HG02571 (cell line): ENCODE measurements around the gene THOP1.
A peak's percentile ranks its signal among the peaks of the same experiment; 100 is the strongest.
"Not testable (repeated sequence)": the region's sequence is repeated elsewhere in the genome, so short reads cannot be mapped to it uniquely, and the experiment has no call there.

Experiments used
- ATAC-seq: cut with Tn5 transposase; IDR thresholded peaks from one replicate; pipeline ENCODE4 v1.9.1; 2021; ENCODE audit warnings: mild to moderate bottlenecking, moderate library complexity; ENCODE audit not compliant: unreplicated experiment

THOP1 gene

GRCh38 chr19:2780284-2780683 is 5.0 kb upstream of the THOP1 start:
- ATAC-seq: no peak

- no peak for ATAC-seq
Measured at GRCh38 chr19:2782329-2782935, 2.9 kb upstream of the THOP1 start.

GRCh38 chr19:2782936-2783780 is 2.1 kb upstream of the THOP1 start, which contains the start of gene SGTA:
Gene SGTA (minus strand): TSS chr19:2783273. CDS start chr19:2769068, 14,205 bp downstream.
- ATAC-seq: peak; percentile 74

DNA sequence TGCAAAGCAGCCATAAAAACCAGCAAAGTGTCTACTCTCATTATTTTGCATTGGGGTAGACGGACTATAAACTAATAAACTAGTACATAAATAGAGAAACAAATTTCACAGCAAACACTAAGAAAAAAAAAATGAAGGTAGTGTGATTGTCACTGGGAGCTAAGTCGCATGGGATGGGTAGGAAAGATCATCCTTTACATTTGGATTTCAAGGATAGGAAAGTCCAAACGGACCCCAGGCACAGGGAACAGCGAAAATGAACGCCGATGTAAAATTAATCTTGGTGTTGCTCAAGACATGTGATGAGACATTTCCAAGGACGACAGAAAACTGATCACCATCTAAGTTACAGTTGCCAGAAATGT is 1.5 kb upstream of the THOP1 start:
- no peak for ATAC-seq

GRCh38 chr19:2787115-2787514 is 1.8 kb downstream of the THOP1 start:
- ATAC-seq: no peak

- no peak for ATAC-seq
Measured at GRCh38 chr19:2788237-2788636, 2.9 kb downstream of the THOP1 start.

GRCh38 chr19:2790194-2790556 is 4.9 kb downstream of the THOP1 start:
- ATAC-seq: no peak

DNA sequence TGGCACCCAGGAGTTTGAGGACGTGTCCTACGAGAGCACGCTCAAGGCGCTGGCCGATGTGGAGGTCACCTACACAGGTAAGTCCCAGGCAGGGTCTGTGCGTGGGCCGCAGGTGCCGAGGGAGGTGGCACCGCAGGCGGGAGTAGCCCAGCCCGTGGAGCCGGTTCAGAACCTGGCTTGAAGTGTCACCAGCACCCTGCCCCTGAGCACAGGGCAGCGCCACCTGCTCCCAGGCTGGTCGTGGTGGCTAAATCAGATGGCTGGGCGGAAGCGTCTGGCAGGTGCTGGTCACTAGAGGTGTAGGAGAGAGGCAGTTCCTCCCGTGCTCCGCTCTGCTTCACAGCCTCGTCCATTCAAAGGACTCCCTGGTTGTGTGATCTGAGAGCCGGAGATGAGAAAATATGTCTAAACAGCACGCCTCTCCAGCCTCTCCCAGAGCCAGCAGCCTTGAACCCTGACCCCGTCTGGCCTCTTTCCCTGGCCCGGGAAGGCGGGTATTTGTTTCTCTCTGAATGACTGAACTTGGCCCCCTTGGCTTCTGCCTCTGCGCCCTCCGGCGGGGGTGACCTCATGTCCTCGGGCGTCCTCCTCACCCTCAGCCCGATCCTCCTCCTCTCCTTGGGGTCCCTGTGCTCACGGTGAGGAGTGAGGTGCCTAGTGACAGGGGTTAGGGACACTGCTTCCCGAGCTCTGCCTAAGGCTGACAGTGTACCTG is 5.4 kb downstream of the THOP1 start:
- ATAC-seq: no peak

DNA sequence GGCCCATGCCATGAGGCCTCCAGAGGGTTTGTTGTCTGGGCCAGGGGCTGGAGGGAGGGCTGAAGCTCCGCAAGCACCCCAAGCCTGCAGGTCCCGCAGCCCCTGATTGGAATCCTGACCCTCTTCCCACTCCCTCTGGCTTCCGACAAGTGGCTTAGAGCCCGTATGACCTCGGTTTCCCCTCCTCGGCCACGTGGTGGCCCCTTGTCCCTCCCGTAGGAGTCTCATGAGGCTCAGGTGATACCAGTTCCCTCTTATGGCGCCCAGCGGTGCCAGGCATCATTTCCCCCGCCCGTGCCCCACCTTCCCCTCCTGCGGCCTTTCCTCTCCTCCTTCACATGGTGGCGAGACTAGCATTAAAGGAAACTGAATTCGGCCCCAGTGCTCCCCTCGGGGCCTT is 6.1 kb downstream of the THOP1 start:
- no peak for ATAC-seq

DNA sequence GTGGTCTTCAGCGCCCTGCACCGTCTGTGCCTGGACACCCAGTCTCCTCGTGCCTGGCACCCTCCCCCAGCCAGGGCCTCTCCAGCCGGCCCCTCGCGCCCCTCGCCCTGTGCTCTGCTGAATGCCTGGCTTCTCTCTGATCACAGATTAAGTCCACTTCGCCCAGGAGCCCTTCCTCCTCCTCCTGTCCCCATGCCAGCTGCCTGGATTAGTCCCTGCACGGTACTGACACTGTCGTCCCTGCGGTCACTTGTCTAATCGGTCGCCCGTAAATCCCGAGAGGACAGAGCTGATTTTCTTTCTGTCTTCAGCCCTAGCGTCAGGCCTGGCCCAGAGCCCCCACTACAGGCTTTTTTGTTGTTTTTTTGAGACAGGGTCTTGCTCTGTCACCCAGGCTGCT is 6.6 kb downstream of the THOP1 start:
- ATAC-seq: no peak

DNA sequence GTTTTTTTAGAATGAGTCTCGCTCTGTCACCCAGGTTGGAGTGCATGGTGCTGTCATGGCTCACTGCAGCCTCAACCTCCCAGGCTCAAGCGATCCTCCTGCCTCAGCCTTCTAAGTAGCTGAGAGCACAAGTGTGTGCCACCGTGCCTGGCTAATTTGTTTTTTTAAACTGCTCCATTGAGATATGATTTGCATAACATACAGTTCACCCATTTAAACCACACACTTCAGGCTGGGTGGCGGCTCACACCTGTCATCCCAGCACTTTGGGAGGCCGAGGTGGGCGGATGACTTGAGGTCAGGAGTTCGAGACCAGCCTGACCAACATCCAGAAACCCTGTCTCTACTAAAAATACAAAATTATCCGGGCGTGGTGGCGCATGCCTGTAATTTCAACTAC is 7.4 kb downstream of the THOP1 start:
- not testable (repeated sequence) for ATAC-seq

DNA sequence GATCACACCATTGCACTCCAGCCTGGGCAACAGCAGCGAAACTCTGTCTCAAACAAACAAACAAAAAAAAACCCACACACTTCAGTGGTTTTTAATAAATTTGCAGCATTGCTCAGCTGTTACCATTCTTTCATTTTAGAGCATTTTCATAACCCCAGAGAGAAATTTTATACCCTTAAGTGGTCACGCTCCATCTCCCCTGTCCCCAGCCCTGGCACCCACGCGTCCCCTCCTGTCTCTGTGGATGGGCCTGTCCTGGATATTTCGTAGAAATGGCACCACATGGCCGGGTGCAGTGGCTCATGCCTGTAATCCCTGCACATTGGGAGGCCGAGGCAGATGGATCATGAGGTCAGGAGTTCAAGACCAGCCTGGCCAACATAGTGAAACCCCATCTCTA is 7.8 kb downstream of the THOP1 start:
- ATAC-seq: no peak

DNA sequence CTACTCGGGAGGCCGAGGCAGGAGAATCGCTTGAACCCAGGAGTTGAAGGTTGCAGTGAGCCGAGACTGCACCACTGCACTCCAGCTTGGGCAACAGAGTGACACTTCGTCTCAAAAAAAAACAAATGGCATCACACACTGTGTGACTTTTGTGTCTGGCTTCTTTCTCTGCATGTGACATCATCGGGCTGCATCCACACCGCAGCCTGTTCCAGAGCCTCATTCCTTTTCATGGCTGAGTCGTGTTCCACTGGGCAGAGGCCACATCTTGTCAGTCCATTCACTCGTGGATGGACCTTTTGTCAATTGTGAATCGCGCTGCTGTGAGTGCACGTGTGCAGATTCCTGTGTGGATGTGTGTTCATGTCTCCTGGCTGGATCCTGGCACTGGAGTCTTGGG is 8.3 kb downstream of the THOP1 start:
- no peak for ATAC-seq

GRCh38 chr19:2795827-2796658 is 10.7 kb downstream of the THOP1 start:
- no peak for ATAC-seq

DNA sequence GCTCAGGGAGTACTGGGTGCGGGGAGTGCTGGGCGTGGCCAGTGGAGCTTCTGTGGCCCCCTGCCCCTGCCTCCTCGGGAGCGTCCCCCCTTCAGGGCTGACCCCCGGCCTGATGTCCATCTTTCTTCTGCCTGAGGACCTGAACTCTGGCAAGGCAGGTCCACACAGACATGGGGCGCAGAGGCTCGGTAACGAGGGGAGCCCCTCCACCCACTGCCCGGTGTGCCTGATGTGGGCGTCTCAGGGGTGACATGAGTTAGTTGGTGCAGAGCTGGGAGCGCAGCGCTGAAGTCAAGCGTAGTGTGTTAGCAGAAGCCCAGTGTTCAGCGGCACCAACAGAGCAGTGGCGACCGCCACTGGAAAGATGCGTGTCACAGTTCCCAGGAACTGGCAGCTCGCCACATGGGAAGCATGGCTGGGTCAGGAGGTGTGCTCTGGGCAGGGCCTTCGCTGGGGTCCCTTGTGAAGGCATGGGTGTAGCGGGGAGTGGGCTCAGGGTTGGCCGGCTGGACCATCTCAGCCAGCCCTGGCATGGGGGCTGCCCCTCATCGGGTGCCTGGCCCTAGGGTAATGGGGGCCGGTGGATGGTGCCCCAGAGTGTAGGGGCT is 11.5 kb downstream of the THOP1 start:
- ATAC-seq: no peak

DNA sequence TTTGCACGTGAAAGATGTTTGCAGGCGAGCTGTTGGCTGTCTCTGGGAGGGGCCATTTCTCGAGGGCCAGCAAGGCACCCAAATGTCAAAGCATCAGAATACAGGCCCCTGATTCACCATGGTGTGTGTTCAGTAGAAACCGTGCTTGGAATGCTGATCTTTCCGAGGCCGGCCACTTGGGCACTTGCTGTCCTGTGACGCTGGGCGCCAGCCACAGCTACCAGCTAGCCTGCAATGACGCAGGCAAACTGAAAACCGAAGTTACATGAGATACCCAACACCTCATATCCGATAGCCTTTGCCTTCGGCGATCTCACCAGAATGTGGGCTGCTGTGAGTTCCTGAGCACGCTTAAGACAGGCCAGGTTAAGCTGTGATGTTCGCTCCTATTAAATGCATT is 12.0 kb downstream of the THOP1 start:
- ATAC-seq: no peak

DNA sequence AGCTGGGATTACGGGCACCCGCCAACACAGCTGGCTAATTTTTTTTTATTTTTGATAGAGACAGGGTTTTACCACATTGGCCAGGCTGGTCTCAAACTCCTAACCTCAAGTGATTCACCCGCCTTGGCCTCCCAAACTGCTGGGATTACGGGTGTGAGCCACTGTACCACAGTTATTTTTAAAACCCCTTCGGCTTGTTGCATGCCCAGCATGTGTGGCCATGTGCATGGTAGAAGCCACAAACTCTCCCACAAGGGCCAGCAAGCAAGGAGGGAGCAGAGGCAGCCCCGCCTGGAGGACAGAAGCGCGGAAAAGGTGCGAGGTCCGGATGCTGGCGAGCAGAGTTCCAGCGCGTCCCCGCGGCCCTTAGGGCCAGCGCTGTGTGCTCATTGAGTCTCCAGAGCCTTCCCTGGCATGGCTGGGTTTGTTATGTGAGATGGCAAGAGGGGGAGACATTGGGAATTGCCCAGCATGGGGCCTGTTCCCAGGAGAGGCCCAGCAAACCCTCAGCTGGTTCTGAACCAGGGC is 12.9 kb downstream of the THOP1 start:
- no peak for ATAC-seq

- no peak for ATAC-seq
Measured at GRCh38 chr19:2798733-2799132, 13.4 kb downstream of the THOP1 start.

DNA sequence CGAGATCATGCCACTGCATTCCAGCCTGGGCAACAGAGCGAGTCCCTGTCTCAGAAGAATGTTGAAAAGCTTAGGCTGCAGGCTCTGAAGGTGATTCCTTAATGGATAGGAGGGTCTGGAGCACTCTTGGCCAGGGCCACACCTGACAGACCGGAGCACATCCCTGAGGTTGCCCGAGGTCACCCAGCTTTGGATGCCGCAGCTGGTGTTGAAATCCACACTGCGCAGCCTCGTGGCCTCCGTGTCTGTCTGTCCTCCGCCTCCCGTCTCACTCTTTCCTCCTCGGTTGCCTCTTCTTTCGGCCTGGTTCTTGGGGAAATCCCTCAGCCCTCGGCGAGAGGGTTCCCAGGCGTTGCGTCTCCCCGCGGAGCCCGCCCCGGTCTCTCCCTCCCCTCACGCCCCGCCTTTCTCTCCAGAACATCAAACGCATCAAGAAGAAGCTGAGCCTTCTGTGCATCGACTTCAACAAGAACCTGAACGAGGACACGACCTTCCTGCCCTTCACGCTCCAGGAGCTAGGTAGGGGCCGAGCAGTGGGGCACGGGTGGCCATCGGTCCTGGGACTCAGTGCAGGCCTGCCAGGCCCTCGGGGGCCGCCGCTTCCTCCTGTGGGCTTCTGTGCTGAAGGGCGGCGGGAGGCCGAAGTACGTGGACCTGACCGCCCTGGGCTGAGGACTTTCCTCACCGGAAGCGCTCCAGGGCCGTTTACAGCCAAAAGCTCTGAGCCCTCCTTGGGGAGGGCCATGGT is 14.1 kb downstream of the THOP1 start:
- ATAC-seq: no peak

GRCh38 chr19:2800506-2800905 is 15.2 kb downstream of the THOP1 start:
- ATAC-seq: no peak
